Karpas-422 (cell line): Measurements from ENCODE around the gene STAC3. TPM values are rescaled to one million over a fixed set of nuclear protein-coding genes. Genes with fewer than 3 reads are reported as not detected.

ENCODE experiments used
- DNase-seq: peaks from one replicate; pipeline ENCODE4 v3.0.0-alpha.2; 2015
- H2AFZ ChIP-seq: fragments of 200-600 bp; sonication (generic); 2 replicates; pipeline ENCODE4 v1.6.1; 2014; ENCODE audit warnings: antibody characterized with exemption, low read length, mixed read lengths
- H3K27ac ChIP-seq: fragments of 200-600 bp; sonication (generic); 2 replicates; pipeline ENCODE4 v1.5.1; 2014; ENCODE audit warnings: mild to moderate bottlenecking, low read length, moderate library complexity
- H3K27me3 ChIP-seq: fragments of 200-600 bp; sonication (generic); 2 replicates; pipeline ENCODE4 v1.6.1; 2014; ENCODE audit warnings: low read length, mixed read lengths
- H3K36me3 ChIP-seq: fragments of 200-600 bp; sonication (generic); 2 replicates; pipeline ENCODE4 v1.6.1; 2014; ENCODE audit warnings: low read length, mixed read lengths; ENCODE audit not compliant: insufficient read depth
- H3K4me1 ChIP-seq: fragments of 200-600 bp; sonication (generic); 2 replicates; pipeline ENCODE4 v1.6.1; 2014; ENCODE audit warnings: mild to moderate bottlenecking, low read length, mixed read lengths
- H3K4me2 ChIP-seq: fragments of 200-600 bp; sonication (generic); 2 replicates; pipeline ENCODE4 v1.6.1; 2014; ENCODE audit warnings: low read length, low read depth, mild to moderate bottlenecking; ENCODE audit not compliant: poor library complexity, severe bottlenecking
- H3K4me3 ChIP-seq: fragments of 200-600 bp; sonication (generic); 2 replicates; pipeline ENCODE4 v1.5.1; 2014; ENCODE audit warnings: mild to moderate bottlenecking, antibody characterized with exemption, low read length, mixed read lengths
- H3K79me2 ChIP-seq: fragments of 200-600 bp; sonication (generic); 2 replicates; pipeline ENCODE4 v1.6.1; 2014; ENCODE audit warnings: mild to moderate bottlenecking, low read length, mixed read lengths
- H3K9ac ChIP-seq: fragments of 200-600 bp; sonication (generic); 2 replicates; pipeline ENCODE4 v1.6.0; 2014; ENCODE audit warnings: low read length
- H3K9me2 ChIP-seq: fragments of 200-600 bp; sonication (generic), shearing (Covaris generic); replicated peaks from 2 replicates; pipeline ENCODE4 v1.6.0; 2014; ENCODE audit warnings: mild to moderate bottlenecking, low read length, moderate library complexity; ENCODE audit not compliant: insufficient read depth
- H3K9me3 ChIP-seq: fragments of 300-700, 200-600 bp; sonication (generic); 2 replicates; pipeline ENCODE4 v1.6.1; 2014; ENCODE audit warnings: low read length, mixed read lengths
- H4K20me1 ChIP-seq: fragments of 200-600 bp; sonication (generic); 2 replicates; pipeline ENCODE4 v1.6.1; 2014; ENCODE audit warnings: mild to moderate bottlenecking, antibody characterized with exemption, low read length, low read depth; ENCODE audit not compliant: insufficient read depth
- small RNA-seq: library from RNA; depleted of rRNA; stranded (forward); fragments of <200 nt; gene quantifications from one replicate; pipeline ENCODE3, GENCODE V24; 2014
- total RNA-seq: library from RNA; depleted of rRNA; stranded (reverse); fragments of >200 nt; shearing (Covaris generic); gene quantifications from 2 replicates; pipeline ENCODE4 v1.2.3, GENCODE V29; 2014; ENCODE audit warnings: low replicate concordance; rRNA removed

The STAC3 gene
- total RNA-seq, 1 experiment from 2014 or later = 5.9 TPM

DNA sequence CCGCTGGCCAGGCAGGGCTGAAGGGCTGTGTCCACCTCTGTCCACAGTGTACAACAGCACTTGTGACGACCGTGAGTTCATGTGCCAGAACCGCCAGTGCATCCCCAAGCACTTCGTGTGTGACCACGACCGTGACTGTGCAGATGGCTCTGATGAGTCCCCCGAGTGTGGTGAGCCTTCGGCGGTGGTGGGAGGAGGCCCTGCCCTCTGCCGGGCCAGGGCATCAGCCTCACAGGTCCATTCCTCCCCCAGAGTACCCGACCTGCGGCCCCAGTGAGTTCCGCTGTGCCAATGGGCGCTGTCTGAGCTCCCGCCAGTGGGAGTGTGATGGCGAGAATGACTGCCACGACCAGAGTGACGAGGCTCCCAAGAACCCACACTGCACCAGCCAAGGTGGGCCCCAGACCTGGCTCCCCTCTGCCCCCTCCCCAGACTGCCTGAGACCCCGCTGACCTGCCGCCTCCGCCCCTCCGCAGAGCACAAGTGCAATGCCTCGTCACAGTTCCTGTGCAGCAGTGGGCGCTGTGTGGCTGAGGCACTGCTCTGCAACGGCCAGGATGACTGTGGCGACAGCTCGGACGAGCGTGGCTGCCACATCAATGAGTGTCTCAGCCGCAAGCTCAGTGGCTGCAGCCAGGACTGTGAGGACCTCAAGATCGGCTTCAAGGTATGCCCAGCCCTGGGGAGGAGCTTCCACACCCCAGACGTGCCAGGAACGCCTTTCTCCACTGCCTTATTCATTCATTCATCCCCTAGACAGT is 55.2 kb downstream of the STAC3 start:
- no peak overlapping the region for H3K4me3 ChIP-seq
- no peaks in the 10 kb centered on the region for H4K20me1 ChIP-seq
- H3K4me2 ChIP-seq = no peak overlapping the region
- no peak overlapping the region for H3K9ac ChIP-seq
- H3K79me2 ChIP-seq = no peaks in the 10 kb centered on the region
- DNase-seq = no peak
- H3K9me3 ChIP-seq = no peaks in the 10 kb centered on the region
- no peaks in the 10 kb centered on the region for H3K4me1 ChIP-seq
- no peaks in the 10 kb centered on the region for H3K9me2 ChIP-seq
- H3K36me3 ChIP-seq = no peaks in the 10 kb centered on the region
- no peak overlapping the region for H2AFZ ChIP-seq
- H3K27ac ChIP-seq = no peak overlapping the region
- H3K27me3 ChIP-seq = no peaks in the 10 kb centered on the region

DNA sequence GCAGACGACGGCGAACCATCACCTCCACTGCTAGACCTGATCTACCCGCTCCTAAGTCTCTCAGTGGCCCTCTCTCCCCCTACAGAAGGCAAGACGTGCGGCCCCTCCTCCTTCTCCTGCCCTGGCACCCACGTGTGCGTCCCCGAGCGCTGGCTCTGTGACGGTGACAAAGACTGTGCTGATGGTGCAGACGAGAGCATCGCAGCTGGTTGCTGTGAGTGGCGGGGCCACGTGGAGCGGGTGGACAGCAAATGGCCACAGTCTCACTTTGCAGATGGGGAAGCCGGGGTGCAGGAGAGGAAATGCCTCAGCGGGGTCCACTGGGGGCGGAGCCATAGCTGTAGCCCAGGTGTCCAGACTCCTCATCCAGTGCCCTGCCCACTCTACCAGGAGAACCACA is 55.8 kb downstream of the STAC3 start:
- Histone ChIP-seq H3K27ac (no peak overlapping the region), H3K9me3 (no peaks in the 10 kb centered on the region), H4K20me1 (no peaks in the 10 kb centered on the region), H3K9me2 (no peaks in the 10 kb centered on the region), H2AFZ (no peak overlapping the region), H3K4me2 (no peak overlapping the region), H3K9ac (no peak overlapping the region), H3K79me2 (no peaks in the 10 kb centered on the region), H3K4me3 (no peak overlapping the region), H3K27me3 (no peaks in the 10 kb centered on the region), H3K36me3 (no peaks in the 10 kb centered on the region), H3K4me1 (no peaks in the 10 kb centered on the region)
- no peak for DNase-seq

DNA sequence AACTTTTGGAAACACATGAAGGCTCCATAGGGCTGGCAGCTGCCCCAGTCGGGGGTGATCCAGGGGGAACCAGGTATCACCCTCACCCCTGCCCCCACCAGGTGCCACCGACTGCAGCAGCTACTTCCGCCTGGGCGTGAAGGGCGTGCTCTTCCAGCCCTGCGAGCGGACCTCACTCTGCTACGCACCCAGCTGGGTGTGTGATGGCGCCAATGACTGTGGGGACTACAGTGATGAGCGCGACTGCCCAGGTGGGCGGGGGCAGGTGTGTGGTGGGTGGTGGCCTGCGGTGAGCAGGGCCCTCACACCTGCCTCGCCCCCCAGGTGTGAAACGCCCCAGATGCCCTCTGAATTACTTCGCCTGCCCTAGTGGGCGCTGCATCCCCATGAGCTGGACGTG is 56.7 kb downstream of the STAC3 start:
- H3K4me2 ChIP-seq = no peak overlapping the region
- H3K9me2 ChIP-seq = no peaks in the 10 kb centered on the region
- no peaks in the 10 kb centered on the region for H4K20me1 ChIP-seq
- H3K4me3 ChIP-seq = no peak overlapping the region
- no peak for DNase-seq
- no peak overlapping the region for H3K9ac ChIP-seq
- H3K36me3 ChIP-seq = no peaks in the 10 kb centered on the region
- H3K27me3 ChIP-seq = no peaks in the 10 kb centered on the region
- H3K79me2 ChIP-seq = no peaks in the 10 kb centered on the region
- H3K4me1 ChIP-seq = no peaks in the 10 kb centered on the region
- H3K27ac ChIP-seq = no peak overlapping the region
- no peak overlapping the region for H2AFZ ChIP-seq
- H3K9me3 ChIP-seq = no peaks in the 10 kb centered on the region

DNA sequence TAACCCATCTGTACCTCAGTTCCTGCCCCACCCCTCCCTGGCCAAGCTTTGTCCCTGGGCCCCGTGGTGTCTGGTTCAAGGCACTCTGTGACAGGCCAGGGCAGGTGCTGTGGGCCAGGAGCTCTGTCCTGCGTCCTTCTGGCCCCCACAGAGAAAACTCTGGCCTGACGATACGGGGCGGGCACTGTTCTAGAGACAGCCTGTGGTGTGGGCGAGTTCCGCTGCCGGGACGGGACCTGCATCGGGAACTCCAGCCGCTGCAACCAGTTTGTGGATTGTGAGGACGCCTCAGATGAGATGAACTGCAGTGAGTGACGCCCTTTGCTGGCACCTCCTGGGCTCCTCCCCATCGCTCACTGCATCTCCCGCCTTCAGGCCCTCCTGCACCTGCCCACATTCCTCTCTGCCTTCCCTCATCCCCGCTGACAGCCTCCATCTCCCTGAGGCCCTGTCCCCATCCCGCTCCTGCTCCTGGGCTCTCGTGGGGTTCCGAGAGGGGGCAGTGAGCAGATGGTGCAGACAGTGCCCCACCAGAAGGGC is 57.2 kb downstream of the STAC3 start:
- no peak overlapping the region for H3K4me2 ChIP-seq
- H3K4me3 ChIP-seq = no peak overlapping the region
- no peak overlapping the region for H2AFZ ChIP-seq
- DNase-seq = no peak
- H3K9me2 ChIP-seq = no peaks in the 10 kb centered on the region
- H3K27me3 ChIP-seq = no peaks in the 10 kb centered on the region
- H3K9ac ChIP-seq = no peak overlapping the region
- no peaks in the 10 kb centered on the region for H3K36me3 ChIP-seq
- H3K79me2 ChIP-seq = no peaks in the 10 kb centered on the region
- H3K9me3 ChIP-seq = no peaks in the 10 kb centered on the region
- no peaks in the 10 kb centered on the region for H3K4me1 ChIP-seq
- no peaks in the 10 kb centered on the region for H4K20me1 ChIP-seq
- no peak overlapping the region for H3K27ac ChIP-seq

Small RNA genes lying within 50 kb of the gene (small RNA-seq; reads per million reads assigned to genes)
- not detected for gene MIR1228

Other genes starting within 250 kb of the STAC3 start
- gene ZBTB39, start 244.6 kb downstream of the STAC3 start, total RNA-seq = 10.0 and 10.7 TPM in 2 replicates
- gene TAC3, start 234.7 kb downstream of the STAC3 start, total RNA-seq = not detected in 2 replicates
- gene MYO1A, start 201.1 kb downstream of the STAC3 start, total RNA-seq = 0.11 and 3.8 TPM in 2 replicates
- gene NEMP1, start 172.4 kb downstream of the STAC3 start, total RNA-seq = 34.2 and 59.6 TPM in 2 replicates
- 19.4 and 38.0 TPM in 2 replicates for gene NAB2, start 162.1 kb downstream of the STAC3 start, total RNA-seq
- gene STAT6, start 139.8 kb downstream of the STAC3 start, total RNA-seq = 116 and 140 TPM in 2 replicates
- gene LRP1, start 122.7 kb downstream of the STAC3 start, total RNA-seq = 0.56 and 3.1 TPM in 2 replicates
- gene LRP1-AS, start 103.6 kb downstream of the STAC3 start, total RNA-seq = not detected in 2 replicates
- 2.9 and 4.2 TPM in 2 replicates for gene NXPH4, start 34.4 kb downstream of the STAC3 start, total RNA-seq
- 399 and 449 TPM in 2 replicates for gene SHMT2, start 21.5 kb downstream of the STAC3 start, total RNA-seq
- gene R3HDM2, start 179.9 kb upstream of the STAC3 start, total RNA-seq = 31.9 and 39.0 TPM in 2 replicates
- gene INHBC, start 183.6 kb upstream of the STAC3 start, total RNA-seq = 0.11 TPM in 1 of 2 replicates, not detected in the other
- 14.3 and 17.9 TPM in 2 replicates for gene INHBE, start 204.1 kb upstream of the STAC3 start, total RNA-seq
- gene GLI1, start 208.6 kb upstream of the STAC3 start, total RNA-seq = 1.9 and 9.3 TPM in 2 replicates
- gene ARHGAP9, start 228.7 kb upstream of the STAC3 start, total RNA-seq = 6.7 and 12.3 TPM in 2 replicates
- gene MARS1, start 236.9 kb upstream of the STAC3 start, total RNA-seq = 204 and 260 TPM in 2 replicates